Endothelial cell of umbilical vein (primary cell): ENCODE results near the gene FRMD4A. TPM values are rescaled to one million over a fixed set of nuclear protein-coding genes. Genes with fewer than 3 reads are reported as not detected.

ENCODE experiments used
- BruUV-seq: library from RNA; stranded (reverse); fragments of 400-500 nt; replicated peaks from 2 replicates; lab custom pipeline; 2021; lab: Mats Ljungman, UMichigan
- CTCF ChIA-PET: fragments of 300-600, 350-600 bp; sonication (Branson Sonifier 250); formaldehyde crosslinking; loops from one replicate; lab custom pipeline; 2021; ENCODE audit warnings: antibody characterized with exemption, inconsistent platforms; lab: Charles Lee
- POLR2A ChIA-PET: fragments of 300-600, 350-600 bp; sonication (Branson Sonifier 250); formaldehyde crosslinking; loops from one replicate; lab custom pipeline; 2021; ENCODE audit warnings: antibody characterized with exemption, inconsistent platforms; lab: Charles Lee
- DNase-seq: peaks from one replicate; pipeline ENCODE4 v3.0.0-alpha.2; 2011; ENCODE audit warnings: low read depth, low spot score
- FAIRE-seq: peaks from 2 replicates; lab custom pipeline; 2011; peaks lifted over from hg19 to GRCh38; lab: Jason Lieb, UNC
- H2AFZ ChIP-seq: 2 replicates; pipeline ENCODE4 v1.6.0; 2012; ENCODE audit warnings: low read depth, low read length, control low read depth, inconsistent platforms
- H3K27ac ChIP-seq: 2 replicates; pipeline ENCODE4 v1.5.1; 2011; ENCODE audit warnings: low read depth, mild to moderate bottlenecking, control low read depth, low read length, moderate library complexity; ENCODE audit not compliant: insufficient read depth
- H3K27me3 ChIP-seq, 2 experiments: 2 replicates each; pipeline versions ENCODE4 v1.6.0 to v1.6.1; 2011; ENCODE audit warnings: low read length in 2 of 2, mixed read lengths in 1 of 2; ENCODE audit not compliant: control insufficient read depth in 2 of 2, insufficient read depth in 2 of 2
- H3K36me3 ChIP-seq, 2 experiments: 2 replicates in 1 of 2; 3 replicates in 1 of 2; pipeline ENCODE4 v1.5.1; 2011; ENCODE audit warnings: low read length in 2 of 2, mild to moderate bottlenecking in 1 of 2, moderate library complexity in 1 of 2; ENCODE audit not compliant: control insufficient read depth in 2 of 2, insufficient read depth in 2 of 2; ENCODE audit errors: extremely low read depth in 1 of 2
- H3K4me1 ChIP-seq: 3 replicates; pipeline ENCODE4 v1.5.1; 2011; ENCODE audit warnings: mild to moderate bottlenecking, low read length; ENCODE audit not compliant: control insufficient read depth, insufficient read depth; ENCODE audit errors: extremely low read depth
- H3K4me2 ChIP-seq: 2 replicates; pipeline ENCODE4 v1.6.1; 2011; ENCODE audit warnings: low read length, control low read depth, mixed read lengths; ENCODE audit not compliant: insufficient read depth
- H3K4me3 ChIP-seq, 3 experiments: fragments of 200-600 bp in 1 of 3; sonication (generic), shearing (Covaris generic) in 1 of 3; replicated peaks in 1 of 3; 2 replicates each; pipeline ENCODE4 v1.5.1; 2011 to 2016; ENCODE audit warnings: control low read depth in 3 of 3, low read length in 3 of 3, mild to moderate bottlenecking in 2 of 3, inconsistent platforms in 1 of 3, low read depth in 1 of 3, moderate library complexity in 1 of 3; ENCODE audit not compliant: insufficient read depth in 1 of 3
- H3K79me2 ChIP-seq: 2 replicates; pipeline ENCODE4 v1.6.0; 2012; ENCODE audit warnings: low read length, inconsistent platforms; ENCODE audit not compliant: control insufficient read depth, insufficient read depth
- H3K9ac ChIP-seq: replicated peaks from 2 replicates; pipeline ENCODE3; 2011; ENCODE audit warnings: low read length, control low read depth; ENCODE audit not compliant: insufficient read depth; ENCODE audit errors: extremely low read depth
- H3K9me1 ChIP-seq: replicated peaks from 3 replicates; pipeline ENCODE4 v1.6.0; 2011; ENCODE audit warnings: mild to moderate bottlenecking, low read length; ENCODE audit not compliant: control insufficient read depth, insufficient read depth; ENCODE audit errors: extremely low read depth
- H3K9me3 ChIP-seq: replicated peaks from 2 replicates; pipeline ENCODE4 v1.5.1; 2012; ENCODE audit warnings: low read length, inconsistent platforms; ENCODE audit not compliant: control insufficient read depth, insufficient read depth
- H4K20me1 ChIP-seq: replicated peaks from 2 replicates; pipeline ENCODE3; 2011; ENCODE audit warnings: mild to moderate bottlenecking, low read length; ENCODE audit not compliant: control insufficient read depth, insufficient read depth; ENCODE audit errors: extremely low read depth
- CTCF ChIP-seq, 2 donors: IDR thresholded peaks; 1 replicate in 1 of 2; 2 replicates in 1 of 2; pipeline ENCODE4 v1.5.1; 2011; ENCODE audit warnings: low read length in 2 of 2, mild to moderate bottlenecking in 2 of 2, moderate library complexity in 2 of 2, control low read depth in 1 of 2, inconsistent platforms in 1 of 2, low read depth in 1 of 2; ENCODE audit not compliant: insufficient read depth in 1 of 2; ENCODE audit errors: extremely low read depth in 1 of 2
- EZH2 ChIP-seq: IDR thresholded peaks from 2 replicates; pipeline ENCODE4 v1.6.1; 2012; ENCODE audit warnings: borderline replicate concordance, low read depth, mild to moderate bottlenecking, moderate library complexity, low read length, inconsistent platforms; ENCODE audit not compliant: severe bottlenecking
- FOS ChIP-seq: IDR thresholded peaks from 2 replicates; pipeline ENCODE4 v1.6.1; 2011; ENCODE audit warnings: mild to moderate bottlenecking, low read length, moderate library complexity, borderline replicate concordance; ENCODE audit not compliant: insufficient read depth
- GATA2 ChIP-seq: IDR thresholded peaks from 2 replicates; pipeline ENCODE4 v1.7.0; 2011; ENCODE audit warnings: low read depth, mild to moderate bottlenecking, moderate library complexity, mixed read lengths, low read length; ENCODE audit not compliant: insufficient read length, insufficient read depth
- JUN ChIP-seq: IDR thresholded peaks from 2 replicates; pipeline ENCODE4 v1.6.1; 2011; ENCODE audit warnings: borderline replicate concordance, low read depth; ENCODE audit not compliant: insufficient read length, insufficient read depth
- MAX ChIP-seq: IDR thresholded peaks from 2 replicates; pipeline ENCODE4 v1.6.1; 2011; ENCODE audit not compliant: insufficient read depth, insufficient read length
- MYC ChIP-seq: IDR thresholded peaks from one replicate; pipeline ENCODE4 v1.6.1; 2011; ENCODE audit warnings: mild to moderate bottlenecking, low read depth, low read length
- POLR2A ChIP-seq: IDR thresholded peaks from 2 replicates; pipeline ENCODE4 v1.6.1; 2012; ENCODE audit warnings: low read depth, mild to moderate bottlenecking, control low read depth, low read length
- POLR2AphosphoS5 ChIP-seq: IDR thresholded peaks from 2 replicates; pipeline ENCODE4 v1.6.1; 2012; ENCODE audit warnings: low read depth, mild to moderate bottlenecking, control low read depth, low read length, moderate library complexity; ENCODE audit not compliant: insufficient read depth
- dilution Hi-C: fragments of 300-500 bp; cut with MboI; formaldehyde crosslinking; loops from one replicate; pipeline ENCODE4 v1.15.0; 2019; ENCODE audit warnings: low sequenced_read_pairs; ENCODE audit not compliant: extremely low pct_ligation_motif_present
- intact Hi-C: fragments of 100-400 bp; cut with micrococcal nuclease; formaldehyde crosslinking; loops from one replicate; pipeline ENCODE4 v1.10.0; 2022
- polyA plus RNA-seq, 4 experiments: library from polyadenylated mRNA; depleted of rRNA in 3 of 4; stranded (reverse) in 3 of 4; unstranded in 1 of 4; fragments of >200 nt; gene quantifications; 2 replicates each; pipeline versions ENCODE4 v1.2.1 to v1.2.3, GENCODE V29; 2011 to 2012; ENCODE audit warnings: missing spikeins in 1 of 4
- total RNA-seq: library from RNA; stranded (reverse); gene quantifications from 2 replicates; pipeline ENCODE4 v1.2.3, GENCODE V29; 2021

The FRMD4A gene
- total and polyA plus RNA-seq, 2 donors (not counting 3 experiments of a cell fraction or from before 2014, with no cell fraction given): 123 to 148 TPM

GRCh38 chr10:13917791-13918190 lies 412.9 kb downstream of the FRMD4A start:
- no peak for DNase-seq
- Histone ChIP-seq H3K79me2 (no peaks in the 10 kb centered on the region), H3K27ac (no peak overlapping the region), H3K27me3 (no peaks in the 10 kb centered on the region), H3K4me1 (peaks cover 4% of the 10 kb centered on the region), H3K36me3 (no peaks in the 10 kb centered on the region), H3K9me1 (no peaks in the 10 kb centered on the region), H3K4me3 (no peak overlapping the region), H4K20me1 (no peaks in the 10 kb centered on the region), H2AFZ (no peak overlapping the region), H3K4me2 (no peak overlapping the region), H3K9ac (no peak overlapping the region), H3K9me3 (no peaks in the 10 kb centered on the region)
- no peak for FAIRE-seq
- dilution Hi-C loops: no loop called here
- intact Hi-C loops: no loop called here
- TF ChIP-seq JUN: no peak
- no peak for TF ChIP-seq POLR2A
- no peak for TF ChIP-seq GATA2
- TF ChIP-seq POLR2AphosphoS5: no peak
- TF ChIP-seq MYC: no peak
- TF ChIP-seq FOS: no peak
- TF ChIP-seq EZH2: no peak
- TF ChIP-seq MAX: no peak
- TF ChIP-seq CTCF (IDR thresholded peaks at IDR 0.05; ENCODE audit: extremely low read depth in 1 of 2, insufficient read depth in 1 of 2, low read depth in 1 of 2, low read length in 2 of 2): no peak
- ChIA-PET POLR2A (no interaction called here), CTCF (interaction anchor here (0.7 kb wide), 1 partner anchor 20 kb away, joined by 3 read pairs; no protein-coding TSS in a partner anchor)
- BruUV-seq: no TSS peak
